ENCODE data around the gene TATDN2.

DNA sequence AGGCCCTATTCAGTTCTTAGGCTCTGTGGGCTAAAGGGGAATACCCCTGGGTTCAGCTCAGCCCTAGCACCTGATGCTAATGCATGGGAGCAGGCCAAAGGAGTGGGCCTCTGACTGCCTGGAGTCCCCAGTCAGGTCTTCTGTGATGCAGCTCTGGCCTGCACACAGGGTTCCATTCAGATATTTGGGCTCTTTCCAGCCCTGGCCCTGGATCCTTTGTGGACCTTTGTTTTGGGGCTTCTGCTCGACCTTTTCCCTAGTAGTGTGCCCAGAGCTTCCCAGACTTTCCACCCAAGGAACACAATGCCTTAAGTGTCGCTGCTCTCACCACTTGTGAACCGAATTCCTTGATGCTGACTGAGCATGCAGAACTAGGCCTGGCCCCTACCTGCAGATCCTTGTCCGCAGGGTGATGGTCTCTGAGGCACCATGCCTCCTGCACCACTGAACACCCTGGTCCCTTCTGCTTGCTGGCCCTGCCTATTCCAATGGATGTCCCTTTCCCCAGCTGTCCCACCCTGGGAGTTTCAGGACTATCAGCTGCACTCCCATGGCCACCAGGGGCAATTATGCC is 67.6 kb downstream of the TATDN2 start:
- no peak for TF ChIP-seq POLR2A (IDR thresholded peaks at IDR 0.05; ENCODE audit: low read length)
- TF ChIP-seq GATA1 (IDR thresholded peaks at IDR 0.05; ENCODE audit: low read depth, low read length), result no peak
